ENCODE results near the gene MGARP.
"Not testable (repeated sequence)": the region's sequence is repeated elsewhere in the genome, so short reads cannot be mapped to it uniquely, and the experiment has no call there.

- not testable (repeated sequence) for TF ChIP-seq CTCF, EP300 (IDR thresholded peaks at IDR 0.05)
Measured at GRCh38 chr4:139322541-139322940, 42.5 kb upstream of the MGARP start.

Measured in ovary (tissue), 3 donors.